K562 (cell line): Measurements from ENCODE around the gene MED17. TPM values are rescaled to one million over a fixed set of nuclear protein-coding genes. Genes with fewer than 3 reads are reported as not detected.

Experiments used
- BDP1 ChIP-seq: IDR thresholded peaks from 3 replicates; pipeline ENCODE4 v1.6.1; 2011; ENCODE audit not compliant: insufficient read length, insufficient read depth
- CBX5 ChIP-seq: IDR thresholded peaks from 2 replicates; pipeline ENCODE4 v1.6.1; 2014; ENCODE audit warnings: low read depth, borderline replicate concordance
- KDM2B ChIP-seq: fragments of 250-450 bp; sonication (Bioruptor Pico); IDR thresholded peaks from 2 replicates; pipeline ENCODE4 v1.8.0; 2021; ENCODE audit warnings: mild to moderate bottlenecking, moderate library complexity
- PURB ChIP-seq: sonication (generic); formaldehyde crosslinking; IDR thresholded peaks from 2 replicates; pipeline ENCODE4 v1.9.0; 2021; ENCODE audit warnings: low read depth, mild to moderate bottlenecking, missing genetic modification reagents
- SNRNP70 ChIP-seq: fragments of 200-400 bp; formaldehyde crosslinking; optimal IDR thresholded peaks from 2 replicates; pipeline ENCODE3; 2017; ENCODE audit warnings: low read depth, low read length
- TGIF2 ChIP-seq: sonication (generic); formaldehyde crosslinking; IDR thresholded peaks from 2 replicates; pipeline ENCODE4 v1.8.1; 2022; ENCODE audit warnings: mild to moderate bottlenecking, missing genetic modification reagents, moderate library complexity
- ZNF184 ChIP-seq: sonication (generic); formaldehyde crosslinking; IDR thresholded peaks from 2 replicates; pipeline ENCODE4 v1.5.0; 2020; ENCODE audit warnings: missing genetic modification reagents
- ZNF217 ChIP-seq: sonication (generic); formaldehyde crosslinking; IDR thresholded peaks from 2 replicates; pipeline ENCODE4 v1.8.0; 2022; ENCODE audit warnings: mild to moderate bottlenecking, missing genetic modification reagents
- ZNF431 ChIP-seq: sonication (generic); formaldehyde crosslinking; IDR thresholded peaks from 2 replicates; pipeline ENCODE4 v1.8.0; 2022; ENCODE audit warnings: mild to moderate bottlenecking, missing genetic modification reagents
- polyA plus RNA-seq, 8 experiments: library from polyadenylated mRNA; depleted of rRNA in 4 of 8; stranded (reverse) in 5 of 8; unstranded in 3 of 8; fragments of >200 nt; fragmentation: Nextera tagmentation in 2 of 8; fragmentation: Illumina TruSeq in 1 of 8; extraction: Ambion mirVana in 2 of 8; extraction: Trizol in 1 of 8; gene quantifications; 2 replicates each; pipeline versions ENCODE4 v1.2.1 to v1.2.3, GENCODE V29; 2011 to 2014; ENCODE audit warnings: inconsistent platforms in 1 of 8, missing spikeins in 1 of 8
- total RNA-seq, 7 experiments: library from RNA; depleted of rRNA in 6 of 7; stranded (reverse); fragments of >200 nt in 6 of 7; fragmentation: Illumina TruSeq in 2 of 7; extraction: Trizol in 2 of 7; gene quantifications; 2 replicates each; pipeline versions ENCODE4 v1.2.1 to v1.2.3, GENCODE V29; 2011 to 2021; ENCODE audit warnings: low replicate concordance in 1 of 7
- TF ChIP-seq, protein P1 (sequence below): fragments of 250-450 bp; sonication (Bioruptor Pico); IDR thresholded peaks from 2 replicates; pipeline ENCODE4 v1.4.0; 2020
- TF ChIP-seq, protein P2 (sequence below), 2 experiments: fragments of 450-650 bp; formaldehyde crosslinking in 1 of 2; IDR thresholded peaks; 2 replicates each; pipeline versions ENCODE4 v1.4.0 to v1.6.1; 2014 to 2020; ENCODE audit warnings: mild to moderate bottlenecking in 2 of 2, borderline replicate concordance in 1 of 2, low read depth in 1 of 2

The MED17 gene
- total and polyA plus RNA-seq, 9 of the 15 experiments (the other 6 are each of a cell fraction or from before 2014, with no cell fraction given) = 6.7 to 34.7 (median 26.8) TPM

DNA sequence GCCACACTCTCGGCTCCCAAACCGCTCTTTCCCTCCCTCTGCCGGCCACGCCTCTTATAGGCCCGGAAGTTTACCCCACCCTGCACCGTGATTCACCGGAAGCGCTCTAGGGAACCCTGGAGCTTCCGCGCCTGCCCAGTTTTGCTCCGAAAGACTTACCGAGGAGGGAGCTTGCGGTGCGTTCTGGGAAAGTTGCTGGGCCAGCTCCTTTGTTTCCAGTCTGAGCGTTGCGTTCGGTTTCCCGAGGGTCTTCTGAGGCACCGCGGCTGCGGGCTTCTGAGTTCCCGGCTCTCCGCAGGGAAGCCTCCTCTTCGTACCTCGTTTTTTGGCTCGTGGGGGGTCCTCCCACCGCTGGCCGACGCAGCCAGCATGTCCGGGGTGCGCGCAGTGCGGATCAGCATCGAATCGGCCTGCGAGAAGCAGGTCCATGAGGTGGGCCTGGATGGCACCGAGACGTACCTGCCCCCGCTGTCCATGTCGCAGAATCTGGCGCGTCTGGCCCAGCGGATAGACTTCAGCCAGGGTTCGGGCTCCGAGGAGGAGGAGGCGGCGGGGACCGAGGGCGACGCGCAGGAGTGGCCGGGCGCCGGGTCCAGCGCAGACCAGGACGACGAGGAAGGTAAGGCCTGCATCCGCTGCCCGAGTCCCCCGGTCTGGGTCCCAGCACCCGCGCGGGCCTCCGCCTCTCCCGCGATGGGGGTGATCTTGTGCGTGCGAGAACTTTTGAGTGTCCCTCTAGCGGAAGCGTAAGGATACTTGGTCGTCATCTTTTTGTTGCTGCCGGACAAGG is at the start of gene MED17 (continued):
- TF ChIP-seq, protein P1, sequence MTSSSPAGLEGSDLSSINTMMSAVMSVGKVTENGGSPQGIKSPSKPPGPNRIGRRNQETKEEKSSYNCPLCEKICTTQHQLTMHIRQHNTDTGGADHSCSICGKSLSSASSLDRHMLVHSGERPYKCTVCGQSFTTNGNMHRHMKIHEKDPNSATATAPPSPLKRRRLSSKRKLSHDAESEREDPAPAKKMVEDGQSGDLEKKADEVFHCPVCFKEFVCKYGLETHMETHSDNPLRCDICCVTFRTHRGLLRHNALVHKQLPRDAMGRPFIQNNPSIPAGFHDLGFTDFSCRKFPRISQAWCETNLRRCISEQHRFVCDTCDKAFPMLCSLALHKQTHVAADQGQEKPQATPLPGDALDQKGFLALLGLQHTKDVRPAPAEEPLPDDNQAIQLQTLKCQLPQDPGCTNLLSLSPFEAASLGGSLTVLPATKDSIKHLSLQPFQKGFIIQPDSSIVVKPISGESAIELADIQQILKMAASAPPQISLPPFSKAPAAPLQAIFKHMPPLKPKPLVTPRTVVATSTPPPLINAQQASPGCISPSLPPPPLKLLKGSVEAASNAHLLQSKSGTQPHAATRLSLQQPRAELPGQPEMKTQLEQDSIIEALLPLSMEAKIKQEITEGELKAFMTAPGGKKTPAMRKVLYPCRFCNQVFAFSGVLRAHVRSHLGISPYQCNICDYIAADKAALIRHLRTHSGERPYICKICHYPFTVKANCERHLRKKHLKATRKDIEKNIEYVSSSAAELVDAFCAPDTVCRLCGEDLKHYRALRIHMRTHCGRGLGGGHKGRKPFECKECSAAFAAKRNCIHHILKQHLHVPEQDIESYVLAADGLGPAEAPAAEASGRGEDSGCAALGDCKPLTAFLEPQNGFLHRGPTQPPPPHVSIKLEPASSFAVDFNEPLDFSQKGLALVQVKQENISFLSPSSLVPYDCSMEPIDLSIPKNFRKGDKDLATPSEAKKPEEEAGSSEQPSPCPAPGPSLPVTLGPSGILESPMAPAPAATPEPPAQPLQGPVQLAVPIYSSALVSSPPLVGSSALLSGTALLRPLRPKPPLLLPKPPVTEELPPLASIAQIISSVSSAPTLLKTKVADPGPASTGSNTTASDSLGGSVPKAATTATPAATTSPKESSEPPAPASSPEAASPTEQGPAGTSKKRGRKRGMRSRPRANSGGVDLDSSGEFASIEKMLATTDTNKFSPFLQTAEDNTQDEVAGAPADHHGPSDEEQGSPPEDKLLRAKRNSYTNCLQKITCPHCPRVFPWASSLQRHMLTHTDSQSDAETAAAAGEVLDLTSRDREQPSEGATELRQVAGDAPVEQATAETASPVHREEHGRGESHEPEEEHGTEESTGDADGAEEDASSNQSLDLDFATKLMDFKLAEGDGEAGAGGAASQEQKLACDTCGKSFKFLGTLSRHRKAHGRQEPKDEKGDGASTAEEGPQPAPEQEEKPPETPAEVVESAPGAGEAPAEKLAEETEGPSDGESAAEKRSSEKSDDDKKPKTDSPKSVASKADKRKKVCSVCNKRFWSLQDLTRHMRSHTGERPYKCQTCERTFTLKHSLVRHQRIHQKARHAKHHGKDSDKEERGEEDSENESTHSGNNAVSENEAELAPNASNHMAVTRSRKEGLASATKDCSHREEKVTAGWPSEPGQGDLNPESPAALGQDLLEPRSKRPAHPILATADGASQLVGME (CRISPR knock-in tag) = peak; percentile 56; the same call in 1 of the 2 replicates
- TF ChIP-seq, protein P2, sequence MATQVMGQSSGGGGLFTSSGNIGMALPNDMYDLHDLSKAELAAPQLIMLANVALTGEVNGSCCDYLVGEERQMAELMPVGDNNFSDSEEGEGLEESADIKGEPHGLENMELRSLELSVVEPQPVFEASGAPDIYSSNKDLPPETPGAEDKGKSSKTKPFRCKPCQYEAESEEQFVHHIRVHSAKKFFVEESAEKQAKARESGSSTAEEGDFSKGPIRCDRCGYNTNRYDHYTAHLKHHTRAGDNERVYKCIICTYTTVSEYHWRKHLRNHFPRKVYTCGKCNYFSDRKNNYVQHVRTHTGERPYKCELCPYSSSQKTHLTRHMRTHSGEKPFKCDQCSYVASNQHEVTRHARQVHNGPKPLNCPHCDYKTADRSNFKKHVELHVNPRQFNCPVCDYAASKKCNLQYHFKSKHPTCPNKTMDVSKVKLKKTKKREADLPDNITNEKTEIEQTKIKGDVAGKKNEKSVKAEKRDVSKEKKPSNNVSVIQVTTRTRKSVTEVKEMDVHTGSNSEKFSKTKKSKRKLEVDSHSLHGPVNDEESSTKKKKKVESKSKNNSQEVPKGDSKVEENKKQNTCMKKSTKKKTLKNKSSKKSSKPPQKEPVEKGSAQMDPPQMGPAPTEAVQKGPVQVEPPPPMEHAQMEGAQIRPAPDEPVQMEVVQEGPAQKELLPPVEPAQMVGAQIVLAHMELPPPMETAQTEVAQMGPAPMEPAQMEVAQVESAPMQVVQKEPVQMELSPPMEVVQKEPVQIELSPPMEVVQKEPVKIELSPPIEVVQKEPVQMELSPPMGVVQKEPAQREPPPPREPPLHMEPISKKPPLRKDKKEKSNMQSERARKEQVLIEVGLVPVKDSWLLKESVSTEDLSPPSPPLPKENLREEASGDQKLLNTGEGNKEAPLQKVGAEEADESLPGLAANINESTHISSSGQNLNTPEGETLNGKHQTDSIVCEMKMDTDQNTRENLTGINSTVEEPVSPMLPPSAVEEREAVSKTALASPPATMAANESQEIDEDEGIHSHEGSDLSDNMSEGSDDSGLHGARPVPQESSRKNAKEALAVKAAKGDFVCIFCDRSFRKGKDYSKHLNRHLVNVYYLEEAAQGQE (IDR thresholded peaks at IDR 0.05; ENCODE audit: borderline replicate concordance) = no peak
- TF ChIP-seq, protein P2 (CRISPR knock-in tag; IDR thresholded peaks at IDR 0.05; ENCODE audit: low read depth) = peak; percentile 35; the same call in 1 of the 2 replicates
- TF ChIP-seq CBX5 = no peak
- TF ChIP-seq BDP1 = no peak
- TF ChIP-seq ZNF431 = peak; percentile 67; the same call in 1 of the 2 replicates
- TF ChIP-seq TGIF2 (CRISPR knock-in tag) = peak; percentile 78; the same call in 1 of the 2 replicates
- TF ChIP-seq ZNF217 = no peak
- no peak for TF ChIP-seq KDM2B (CRISPR knock-in tag)
- no peak for TF ChIP-seq PURB (CRISPR knock-in tag)
- no peak for TF ChIP-seq ZNF184
- no peak for TF ChIP-seq SNRNP70
